Keratinocyte (primary cell): Measurements from ENCODE around the gene AK9. TPM values are rescaled to one million over a fixed set of nuclear protein-coding genes. Genes with fewer than 3 reads are reported as not detected.

Experiments used
- DNase-seq: peaks from one replicate; pipeline ENCODE4 v3.0.0-alpha.2; 2011; ENCODE audit warnings: low read depth, missing footprints, low spot score
- FAIRE-seq: peaks from 2 replicates; lab custom pipeline; 2011; peaks lifted over from hg19 to GRCh38; lab: Jason Lieb, UNC
- H2AFZ ChIP-seq: 2 replicates; pipeline ENCODE4 v1.6.0; 2012; ENCODE audit warnings: low read length, control low read depth, inconsistent platforms; ENCODE audit not compliant: control insufficient read depth
- H3K27ac ChIP-seq: 2 replicates; pipeline ENCODE4 v1.5.1; 2011; ENCODE audit warnings: low read length; ENCODE audit not compliant: control insufficient read depth, insufficient read depth
- H3K27me3 ChIP-seq: 3 replicates; pipeline ENCODE4 v1.6.0; 2011; ENCODE audit warnings: low read length; ENCODE audit not compliant: control insufficient read depth, insufficient read depth; ENCODE audit errors: extremely low read depth
- H3K36me3 ChIP-seq, 2 experiments: 2 replicates in 1 of 2; 3 replicates in 1 of 2; pipeline ENCODE4 v1.5.1; 2011; ENCODE audit warnings: low read length in 2 of 2, mild to moderate bottlenecking in 1 of 2; ENCODE audit not compliant: control insufficient read depth in 2 of 2, insufficient read depth in 2 of 2; ENCODE audit errors: extremely low read depth in 1 of 2
- H3K4me1 ChIP-seq: 3 replicates; pipeline ENCODE4 v1.5.1; 2011; ENCODE audit warnings: low read length; ENCODE audit not compliant: control insufficient read depth, insufficient read depth; ENCODE audit errors: extremely low read depth
- H3K4me2 ChIP-seq: 3 replicates; pipeline ENCODE4 v1.6.0; 2011; ENCODE audit warnings: low read depth, low read length; ENCODE audit not compliant: control insufficient read depth, insufficient read depth; ENCODE audit errors: extremely low read depth
- H3K4me3 ChIP-seq, 3 experiments: fragments of 200-600 bp in 1 of 3; sonication (generic) in 1 of 3; 2 replicates in 2 of 3; 3 replicates in 1 of 3; pipeline ENCODE4 v1.5.1; 2011 to 2016; ENCODE audit warnings: low read length in 3 of 3, mild to moderate bottlenecking in 3 of 3, control low read depth in 2 of 3, inconsistent platforms in 1 of 3, low read depth in 1 of 3, mixed read lengths in 1 of 3, mixed run types in 1 of 3, moderate library complexity in 1 of 3; ENCODE audit not compliant: control insufficient read depth in 2 of 3, insufficient read depth in 2 of 3; ENCODE audit errors: extremely low read depth in 1 of 3
- H3K79me2 ChIP-seq: 2 replicates; pipeline ENCODE4 v1.6.0; 2012; ENCODE audit warnings: low read length; ENCODE audit not compliant: control insufficient read depth, insufficient read depth
- H3K9ac ChIP-seq: 3 replicates; pipeline ENCODE4 v1.6.0; 2011; ENCODE audit warnings: low read length; ENCODE audit not compliant: control insufficient read depth, insufficient read depth; ENCODE audit errors: extremely low read depth
- H3K9me1 ChIP-seq: 3 replicates; pipeline ENCODE4 v1.6.0; 2011; ENCODE audit warnings: low read length; ENCODE audit not compliant: control insufficient read depth, insufficient read depth; ENCODE audit errors: extremely low read depth
- H3K9me3 ChIP-seq: 2 replicates; pipeline ENCODE4 v1.5.1; 2012; ENCODE audit warnings: low read depth, low read length; ENCODE audit not compliant: control insufficient read depth
- H4K20me1 ChIP-seq: 3 replicates; pipeline ENCODE4 v1.6.0; 2011; ENCODE audit warnings: low read length; ENCODE audit not compliant: control insufficient read depth, insufficient read depth; ENCODE audit errors: extremely low read depth
- CTCF ChIP-seq, 3 experiments: IDR thresholded peaks in 1 of 3; conservative IDR thresholded peaks in 1 of 3; optimal IDR thresholded peaks in 1 of 3; 2 replicates in 2 of 3; 3 replicates in 1 of 3; pipeline versions ENCODE3 to v1.5.1; 2011; ENCODE audit warnings: low read length in 3 of 3, mild to moderate bottlenecking in 3 of 3, moderate library complexity in 2 of 3, control low read depth in 1 of 3, inconsistent platforms in 1 of 3; ENCODE audit not compliant: insufficient read depth in 2 of 3; ENCODE audit errors: extremely low read depth in 1 of 3
- EZH2 ChIP-seq: IDR thresholded peaks from one replicate; pipeline ENCODE4 v1.6.1; 2012; ENCODE audit warnings: inconsistent platforms, mild to moderate bottlenecking, low read length, moderate library complexity
- dilution Hi-C: fragments of 300-500 bp; cut with MboI; formaldehyde crosslinking; loops from one replicate; pipeline ENCODE4 v1.7.0; 2020; ENCODE audit warnings: low sequenced_read_pairs; ENCODE audit not compliant: extremely low pct_ligation_motif_present
- polyA plus RNA-seq, 5 experiments: library from polyadenylated mRNA; depleted of rRNA in 3 of 5; stranded (reverse) in 3 of 5; stranded (forward) in 1 of 5; unstranded in 1 of 5; fragments of >200 nt; gene quantifications; 1 replicate in 1 of 5; 2 replicates in 3 of 5; 3 replicates in 1 of 5; pipeline versions ENCODE4 v1.2.1 to v1.2.3, GENCODE V29; 2011 to 2012; ENCODE audit warnings: missing spikeins in 2 of 5, low read depth in 1 of 5, low replicate concordance in 1 of 5

The AK9 gene
- polyA plus RNA-seq, 1 donor (not counting 4 experiments of a cell fraction or from before 2014, with no cell fraction given), result 1.8 TPM

- FAIRE-seq (no peak), DNase-seq (no peak)
- no peak overlapping the region for H3K9ac ChIP-seq
- no peak overlapping the region for H3K4me2 ChIP-seq
- dilution Hi-C loops, result no loop called here
- no peak overlapping the region for H2AFZ ChIP-seq
- no peaks in the 10 kb centered on the region for H3K27me3 ChIP-seq
- peaks cover under 1% of the 10 kb centered on the region for H3K9me1 ChIP-seq
- H3K27ac ChIP-seq, result no peak overlapping the region
- no peaks in the 10 kb centered on the region for H3K9me3 ChIP-seq
- no peaks in the 10 kb centered on the region for H3K79me2 ChIP-seq
- no peak for TF ChIP-seq EZH2
- no peak for TF ChIP-seq CTCF (optimal IDR thresholded peaks at IDR 0.05 in 1 of 3, IDR thresholded peaks at IDR 0.05 in 1 of 3, conservative IDR thresholded peaks at IDR 0.05 in 1 of 3; ENCODE audit: extremely low read depth in 1 of 3, insufficient read depth in 2 of 3, low read length in 3 of 3)
- H3K36me3 ChIP-seq, result peaks cover 39 to 45% of the 10 kb centered on the region in 2 experiments
- H4K20me1 ChIP-seq, result no peaks in the 10 kb centered on the region
- peaks cover under 1% of the 10 kb centered on the region for H3K4me1 ChIP-seq
- H3K4me3 ChIP-seq, result no peak overlapping the region
Measured at GRCh38 chr6:109447087-109447486, 243.9 kb downstream of the AK9 start.

GRCh38 chr6:109446541-109446940, 244.5 kb downstream of the AK9 start:
- H3K9ac ChIP-seq, result no peak overlapping the region
- TF ChIP-seq CTCF (optimal IDR thresholded peaks at IDR 0.05 in 1 of 3, IDR thresholded peaks at IDR 0.05 in 1 of 3, conservative IDR thresholded peaks at IDR 0.05 in 1 of 3; ENCODE audit: extremely low read depth in 1 of 3, insufficient read depth in 2 of 3, low read length in 3 of 3) (no peak), EZH2 (no peak)
- H3K27me3 ChIP-seq, result no peaks in the 10 kb centered on the region
- H3K4me2 ChIP-seq, result no peak overlapping the region
- no peaks in the 10 kb centered on the region for H4K20me1 ChIP-seq
- no peak overlapping the region for H2AFZ ChIP-seq
- dilution Hi-C loops, result no loop called here
- no peak overlapping the region for H3K27ac ChIP-seq
- FAIRE-seq, result no peak
- peaks cover 2% of the 10 kb centered on the region for H3K9me1 ChIP-seq
- H3K79me2 ChIP-seq, result no peaks in the 10 kb centered on the region
- peaks cover 34 to 46% of the 10 kb centered on the region in 2 experiments for H3K36me3 ChIP-seq
- H3K4me1 ChIP-seq, result peaks cover 6% of the 10 kb centered on the region
- no peak for DNase-seq
- H3K9me3 ChIP-seq, result no peaks in the 10 kb centered on the region
- H3K4me3 ChIP-seq, result no peak overlapping the region
